Mesenchymal stem cell (in vitro differentiated cells and primary cell): ENCODE results near the gene SRSF6.
"Not testable (repeated sequence)": the region's sequence is repeated elsewhere in the genome, so short reads cannot be mapped to it uniquely, and the experiment has no call there.

Experiments
- DNase-seq: peaks from one replicate; pipeline ENCODE4 v3.0.0-alpha.2; 2013
- H2AFZ ChIP-seq: one replicate; pipeline ENCODE4 v1.6.1; 2013; ENCODE audit warnings: low read depth, mild to moderate bottlenecking, control low read depth, inconsistent platforms, low read length, moderate library complexity
- H2AK5ac ChIP-seq: 2 replicates; pipeline ENCODE4 v1.6.1; 2013; ENCODE audit warnings: low read length, moderate library complexity, mild to moderate bottlenecking, inconsistent platforms; ENCODE audit not compliant: severe bottlenecking
- H2BK120ac ChIP-seq: one replicate; pipeline ENCODE4 v1.6.1; 2013; ENCODE audit warnings: low read depth, mild to moderate bottlenecking, inconsistent platforms, low read length, moderate library complexity
- H2BK12ac ChIP-seq, 2 experiments: one replicate each; pipeline ENCODE4 v1.6.1; 2013; ENCODE audit warnings: inconsistent platforms in 2 of 2, low read length in 2 of 2, mild to moderate bottlenecking in 2 of 2, moderate library complexity in 2 of 2, control low read depth in 1 of 2
- H2BK15ac ChIP-seq: one replicate; pipeline ENCODE4 v1.6.1; 2013; ENCODE audit warnings: mild to moderate bottlenecking, low read depth, inconsistent platforms; ENCODE audit not compliant: poor library complexity, severe bottlenecking
- H2BK5ac ChIP-seq: 2 replicates; pipeline ENCODE4 v1.6.1; 2013; ENCODE audit warnings: low read depth, mild to moderate bottlenecking, low read length, control low read depth, inconsistent platforms; ENCODE audit not compliant: poor library complexity, severe bottlenecking
- H3K14ac ChIP-seq, 2 experiments: one replicate each; pipeline ENCODE4 v1.6.1; 2013; ENCODE audit warnings: inconsistent platforms in 2 of 2, low read length in 2 of 2, control low read depth in 1 of 2, mild to moderate bottlenecking in 1 of 2, moderate library complexity in 1 of 2
- H3K18ac ChIP-seq, 2 experiments: one replicate each; pipeline ENCODE4 v1.6.1; 2013; ENCODE audit warnings: inconsistent platforms in 2 of 2, low read length in 2 of 2, control low read depth in 1 of 2, low read depth in 1 of 2, mild to moderate bottlenecking in 1 of 2
- H3K23ac ChIP-seq, 2 experiments: one replicate each; pipeline ENCODE4 v1.6.1; 2013; ENCODE audit warnings: inconsistent platforms in 2 of 2, low read length in 2 of 2, mild to moderate bottlenecking in 2 of 2, moderate library complexity in 2 of 2, control low read depth in 1 of 2
- H3K27ac ChIP-seq: 2 replicates; pipeline ENCODE4 v1.5.1; 2013; ENCODE audit warnings: mild to moderate bottlenecking, moderate library complexity, low read length, control low read depth, inconsistent platforms; ENCODE audit not compliant: poor library complexity, severe bottlenecking
- H3K27me3 ChIP-seq, 2 experiments: 2 replicates each; pipeline versions ENCODE4 v1.6.1 to v1.7.0; 2013; ENCODE audit warnings: low read length in 2 of 2, mild to moderate bottlenecking in 2 of 2, moderate library complexity in 2 of 2, control low read depth in 1 of 2, inconsistent platforms in 1 of 2; ENCODE audit not compliant: control insufficient read depth in 1 of 2, insufficient read depth in 1 of 2
- H3K36me3 ChIP-seq, 2 experiments: 2 replicates each; pipeline versions ENCODE4 v1.6.1 to v1.7.0; 2013; ENCODE audit warnings: low read length in 2 of 2, control low read depth in 1 of 2, inconsistent platforms in 1 of 2, low read depth in 1 of 2, mild to moderate bottlenecking in 1 of 2; ENCODE audit not compliant: insufficient read depth in 2 of 2, control insufficient read depth in 1 of 2
- H3K4ac ChIP-seq, 2 experiments: one replicate each; pipeline ENCODE4 v1.6.1; 2013; ENCODE audit warnings: inconsistent platforms in 2 of 2, low read length in 2 of 2, mild to moderate bottlenecking in 2 of 2, moderate library complexity in 2 of 2, control low read depth in 1 of 2, low read depth in 1 of 2
- H3K4me1 ChIP-seq: 2 replicates; pipeline ENCODE4 v1.6.1; 2013; ENCODE audit warnings: low read depth, low read length, control low read depth; ENCODE audit not compliant: control insufficient read depth, insufficient read depth
- H3K4me2 ChIP-seq: 2 replicates; pipeline ENCODE4 v1.6.1; 2013; ENCODE audit warnings: low read length, mild to moderate bottlenecking, inconsistent platforms; ENCODE audit not compliant: poor library complexity, severe bottlenecking
- H3K4me3 ChIP-seq, 2 experiments: 2 replicates each; pipeline versions ENCODE4 v1.5.1 to v1.7.0; 2013; ENCODE audit warnings: low read length in 2 of 2, mild to moderate bottlenecking in 2 of 2, control low read depth in 1 of 2, low read depth in 1 of 2; ENCODE audit not compliant: insufficient read depth in 1 of 2
- H3K79me1 ChIP-seq: replicated peaks from 2 replicates; pipeline ENCODE4 v1.6.1; 2013; ENCODE audit warnings: mild to moderate bottlenecking, control low read depth, low read length, inconsistent platforms; ENCODE audit not compliant: poor library complexity, severe bottlenecking
- H3K9ac ChIP-seq: 2 replicates; pipeline ENCODE4 v1.7.0; 2013; ENCODE audit warnings: mild to moderate bottlenecking, low read length, moderate library complexity
- H3K9me3 ChIP-seq: 2 replicates; pipeline ENCODE4 v1.7.0; 2013; ENCODE audit warnings: mild to moderate bottlenecking, low read length; ENCODE audit not compliant: control insufficient read depth
- H4K8ac ChIP-seq: one replicate; pipeline ENCODE4 v1.6.1; 2013; ENCODE audit warnings: inconsistent platforms, mild to moderate bottlenecking, low read length, moderate library complexity
- H4K91ac ChIP-seq: one replicate; pipeline ENCODE4 v1.6.1; 2013; ENCODE audit warnings: mild to moderate bottlenecking, low read length, inconsistent platforms
- WGBS: methylation state at CpG from one replicate; pipeline ENCODE4 v1.1.7; 2013; ENCODE audit warnings: mixed read lengths; 5-methylcytosine and 5-hydroxymethylcytosine counted together

SRSF6 gene

DNA sequence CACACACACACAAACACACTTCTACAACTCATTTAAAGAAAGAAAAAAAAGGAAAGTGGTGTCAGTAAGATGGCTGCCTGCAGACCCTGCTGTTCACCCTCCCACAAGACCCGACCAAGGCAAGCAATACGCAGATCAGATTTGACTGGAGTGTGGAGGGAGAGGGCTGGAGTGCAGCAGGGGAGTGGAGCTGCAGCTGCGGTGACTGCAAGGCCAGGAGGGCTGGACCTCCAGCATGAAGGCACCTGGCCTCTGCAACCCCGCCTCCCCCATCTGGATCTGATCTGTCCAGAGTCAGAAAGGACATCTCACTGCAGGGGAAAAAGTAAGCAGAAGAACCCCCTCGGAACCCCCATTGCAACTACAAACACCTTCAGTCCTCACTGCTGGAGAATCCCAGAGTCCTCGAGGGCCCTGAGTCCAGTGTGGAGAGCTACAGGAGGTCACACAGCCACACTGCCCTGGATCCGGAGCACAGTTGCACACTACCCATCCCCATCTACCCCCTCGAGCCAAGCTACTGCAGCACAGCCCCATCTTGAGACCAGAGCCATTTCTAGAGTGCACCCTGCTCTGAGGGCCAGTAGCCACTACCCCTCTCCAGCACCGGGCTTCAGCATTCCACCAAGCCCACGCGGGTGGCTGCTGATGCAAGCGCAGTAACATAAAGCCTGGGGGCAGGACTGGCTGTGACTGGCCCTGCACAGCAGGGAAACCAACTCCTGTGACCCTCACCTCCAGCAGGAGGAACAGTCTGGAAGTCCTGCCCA lies 41.9 kb upstream of the SRSF6 start:
- H3K14ac ChIP-seq, result no peak overlapping the region
- H3K4me3 ChIP-seq, result no peak overlapping the region
- H3K23ac ChIP-seq, result no peak overlapping the region
- no peak overlapping the region for H2AFZ ChIP-seq
- no peaks in the 10 kb centered on the region for H3K4me1 ChIP-seq
- no peak overlapping the region for H2BK5ac ChIP-seq
- H2BK12ac ChIP-seq, result no peak overlapping the region
- H4K91ac ChIP-seq, result no peak overlapping the region
- H3K36me3 ChIP-seq, result no peaks in the 10 kb centered on the region
- peaks cover 26% of the 10 kb centered on the region for H3K9me3 ChIP-seq
- no peak overlapping the region for H3K18ac ChIP-seq
- no peaks in the 10 kb centered on the region for H3K79me1 ChIP-seq
- WGBS, result 79% methylated on average over 11 of the region's 12 CpGs
- no peak overlapping the region for H3K27ac ChIP-seq
- no peak for DNase-seq
- no peak overlapping the region for H4K8ac ChIP-seq
- H3K4ac ChIP-seq, result no peak overlapping the region
- no peaks in the 10 kb centered on the region for H3K27me3 ChIP-seq
- H2BK15ac ChIP-seq, result no peak overlapping the region
- H3K9ac ChIP-seq, result no peak overlapping the region
- H3K4me2 ChIP-seq, result no peak overlapping the region
- H2BK120ac ChIP-seq, result no peak overlapping the region
- H2AK5ac ChIP-seq, result no peak overlapping the region

DNA sequence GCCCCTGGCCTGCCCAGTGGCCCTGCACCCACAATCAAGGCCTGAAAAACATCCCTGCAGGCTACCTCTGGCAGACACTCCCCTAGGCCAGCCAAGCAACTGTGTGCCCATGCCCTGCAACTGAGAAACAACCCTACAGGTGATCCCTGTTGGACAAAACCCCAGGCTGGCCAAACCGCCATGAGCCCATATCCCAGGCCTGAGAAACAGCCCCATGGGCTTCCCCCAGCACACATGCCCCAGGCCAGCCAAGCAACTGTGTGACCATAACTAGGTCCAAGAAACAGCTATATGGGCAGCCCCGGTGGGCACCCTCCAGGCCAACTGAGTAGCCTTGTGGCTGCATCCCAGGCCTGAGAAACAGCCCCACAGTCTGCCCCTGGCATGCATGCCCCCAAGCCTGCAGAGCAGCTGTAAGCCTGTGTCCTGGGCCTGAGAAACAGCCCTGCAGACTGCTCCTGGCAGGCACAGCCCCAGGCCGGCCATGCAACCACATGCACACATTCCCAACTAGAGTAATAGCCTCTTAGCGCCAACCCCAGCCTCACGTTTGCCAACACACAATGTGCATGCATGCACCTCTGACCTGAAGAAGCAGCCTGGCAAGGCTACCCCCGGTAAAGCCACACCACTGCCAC lies 41.0 kb upstream of the SRSF6 start:
- Histone ChIP-seq H3K14ac (no peak overlapping the region), H2BK5ac (no peak overlapping the region), H3K36me3 (no peaks in the 10 kb centered on the region), H3K4ac (no peak overlapping the region), H3K4me1 (no peaks in the 10 kb centered on the region), H4K91ac (no peak overlapping the region), H3K23ac (no peak overlapping the region), H3K27ac (no peak overlapping the region), H2BK15ac (no peak overlapping the region), H2AFZ (no peak overlapping the region), H3K9ac (no peak overlapping the region), H4K8ac (no peak overlapping the region), H3K4me2 (no peak overlapping the region), H3K4me3 (no peak overlapping the region), H3K9me3 (peaks cover 31% of the 10 kb centered on the region), H2BK12ac (no peak overlapping the region), H3K18ac (no peak overlapping the region), H3K79me1 (no peaks in the 10 kb centered on the region), H3K27me3 (no peaks in the 10 kb centered on the region), H2BK120ac (no peak overlapping the region), H2AK5ac (no peak overlapping the region)
- DNase-seq, result no peak
- 82% methylated on average over 5 of the region's 6 CpGs for WGBS

DNA sequence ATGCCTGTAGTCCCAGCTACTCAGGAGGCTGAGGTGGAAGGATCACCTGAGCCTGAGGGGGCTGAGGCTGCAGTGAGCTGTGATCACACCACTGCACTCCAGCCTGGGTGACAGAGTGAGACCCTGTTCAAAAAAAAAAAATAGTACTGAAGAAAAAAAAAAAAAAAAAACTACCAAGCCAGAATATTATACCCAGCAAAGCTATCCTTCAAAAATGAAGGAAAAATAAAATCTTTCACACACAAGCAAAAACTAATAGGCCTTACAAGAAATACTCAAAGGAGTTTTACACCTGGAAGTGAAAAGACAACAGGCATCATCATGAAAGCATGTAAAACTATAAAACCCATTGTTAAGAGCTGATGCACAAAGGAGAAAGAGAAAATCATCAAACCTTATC lies 37.5 kb upstream of the SRSF6 start:
- Histone ChIP-seq H3K27ac (no peak overlapping the region), H3K18ac (no peak overlapping the region), H3K9me3 (peaks cover 39% of the 10 kb centered on the region), H4K8ac (no peak overlapping the region), H2AK5ac (no peak overlapping the region), H2BK120ac (no peak overlapping the region), H3K14ac (no peak overlapping the region), H3K23ac (no peak overlapping the region), H3K27me3 (no peaks in the 10 kb centered on the region), H3K4ac (no peak overlapping the region), H3K4me1 (no peaks in the 10 kb centered on the region), H3K4me3 (no peak overlapping the region), H3K36me3 (no peaks in the 10 kb centered on the region), H3K9ac (no peak overlapping the region), H2AFZ (no peak overlapping the region), H3K79me1 (no peaks in the 10 kb centered on the region), H2BK12ac (no peak overlapping the region), H3K4me2 (no peak overlapping the region), H2BK15ac (no peak overlapping the region), H4K91ac (no peak overlapping the region), H2BK5ac (no peak overlapping the region)
- no peak for DNase-seq

DNA sequence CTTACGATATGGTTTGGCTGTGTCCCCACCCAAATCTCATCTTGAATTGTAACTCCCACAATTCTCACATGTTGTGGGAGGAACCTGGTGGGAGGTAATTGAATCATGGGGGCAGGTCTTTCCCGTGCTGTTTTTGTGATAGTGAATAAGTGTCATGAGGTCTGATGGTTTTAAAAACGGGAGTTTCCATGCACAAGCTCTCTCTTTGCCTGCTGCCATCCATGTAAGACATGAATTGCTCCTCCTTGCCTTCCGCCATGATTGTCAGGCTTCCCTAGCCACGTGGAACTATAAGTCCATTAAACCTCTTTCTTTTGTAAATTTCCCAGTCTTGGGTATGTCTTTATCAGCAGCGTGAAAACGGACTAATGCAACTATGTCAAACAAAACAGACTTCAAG lies 36.8 kb upstream of the SRSF6 start:
- H3K4me2 ChIP-seq, H3K79me1 ChIP-seq, H4K8ac ChIP-seq, DNase-seq, H3K14ac ChIP-seq, H3K18ac ChIP-seq, H3K4me3 ChIP-seq, H4K91ac ChIP-seq, H2BK12ac ChIP-seq, H3K23ac ChIP-seq, H3K4me1 ChIP-seq, H3K9ac ChIP-seq, H2AK5ac ChIP-seq, H2AFZ ChIP-seq, H3K27me3 ChIP-seq, H3K4ac ChIP-seq, H3K27ac ChIP-seq, H2BK5ac ChIP-seq, H2BK15ac ChIP-seq, H3K36me3 ChIP-seq, H2BK120ac ChIP-seq: not testable (repeated sequence)
- WGBS, result 55% methylated on average over 4 of the region's 7 CpGs
- H3K9me3 ChIP-seq, result peaks cover 39% of the 10 kb centered on the region
